ENCODE measurements around the gene NPTX1.
"Not testable (repeated sequence)": the region's sequence is repeated elsewhere in the genome, so short reads cannot be mapped to it uniquely, and the experiment has no call there.

The NPTX1 gene

GRCh38 chr17:80513201-80513600, 36.8 kb upstream of the NPTX1 start:
- Histone ChIP-seq H3K4me1 (ENCODE audit: control insufficient read depth, insufficient read depth, low read length) (no peaks in the 10 kb centered on the region), H3K27ac (ENCODE audit: low read depth, low read length) (no peak overlapping the region), H3K36me3 (ENCODE audit: control insufficient read depth, insufficient read depth, low read length) (no peaks in the 10 kb centered on the region), H3K4me3 (ENCODE audit: low read depth, low read length) (no peak overlapping the region), H3K9ac (ENCODE audit: low read depth, low read length) (no peak overlapping the region), H3K9me3 (ENCODE audit: control insufficient read depth, insufficient read depth, low read length) (no peaks in the 10 kb centered on the region), H3K27me3 (ENCODE audit: control insufficient read depth, insufficient read depth, low read length) (no peaks in the 10 kb centered on the region; the same call in 1 of the 2 replicates)

GRCh38 chr17:80512233-80512632, 35.8 kb upstream of the NPTX1 start:
- H3K4me1 ChIP-seq (ENCODE audit: control insufficient read depth, insufficient read depth, low read length) = no peaks in the 10 kb centered on the region

GRCh38 chr17:80511222-80512180, 35.1 kb upstream of the NPTX1 start:
- no peak overlapping the region for H3K27ac ChIP-seq (ENCODE audit: low read depth, low read length)
- no peak overlapping the region for H3K9ac ChIP-seq (ENCODE audit: low read depth, low read length)
- no peaks in the 10 kb centered on the region; the same call in 1 of the 2 replicates for H3K27me3 ChIP-seq (ENCODE audit: control insufficient read depth, insufficient read depth, low read length)
- H3K9me3 ChIP-seq (ENCODE audit: control insufficient read depth, insufficient read depth, low read length) = no peaks in the 10 kb centered on the region
- no peaks in the 10 kb centered on the region for H3K4me1 ChIP-seq (ENCODE audit: control insufficient read depth, insufficient read depth, low read length)
- H3K36me3 ChIP-seq (ENCODE audit: control insufficient read depth, insufficient read depth, low read length) = no peaks in the 10 kb centered on the region
- no peak overlapping the region for H3K4me3 ChIP-seq (ENCODE audit: low read depth, low read length)

More at GRCh38 chr17:80512233-80512632, 35.8 kb upstream of the NPTX1 start:
- Histone ChIP-seq H3K27me3 (ENCODE audit: control insufficient read depth, insufficient read depth, low read length) (no peaks in the 10 kb centered on the region; the same call in 1 of the 2 replicates), H3K9ac (ENCODE audit: low read depth, low read length) (no peak overlapping the region), H3K27ac (ENCODE audit: low read depth, low read length) (no peak overlapping the region), H3K36me3 (ENCODE audit: control insufficient read depth, insufficient read depth, low read length) (no peaks in the 10 kb centered on the region), H3K4me3 (ENCODE audit: low read depth, low read length) (no peak overlapping the region), H3K9me3 (ENCODE audit: control insufficient read depth, insufficient read depth, low read length) (no peaks in the 10 kb centered on the region)

GRCh38 chr17:80510772-80511171, 34.4 kb upstream of the NPTX1 start:
- no peaks in the 10 kb centered on the region for H3K9me3 ChIP-seq (ENCODE audit: control insufficient read depth, insufficient read depth, low read length)
- H3K27me3 ChIP-seq (ENCODE audit: control insufficient read depth, insufficient read depth, low read length) = no peaks in the 10 kb centered on the region; the same call in 1 of the 2 replicates
- H3K9ac ChIP-seq (ENCODE audit: low read depth, low read length) = no peak overlapping the region
- H3K4me3 ChIP-seq (ENCODE audit: low read depth, low read length) = no peak overlapping the region
- H3K27ac ChIP-seq (ENCODE audit: low read depth, low read length) = no peak overlapping the region
- H3K36me3 ChIP-seq (ENCODE audit: control insufficient read depth, insufficient read depth, low read length) = no peaks in the 10 kb centered on the region
- H3K4me1 ChIP-seq (ENCODE audit: control insufficient read depth, insufficient read depth, low read length) = no peaks in the 10 kb centered on the region

DNA sequence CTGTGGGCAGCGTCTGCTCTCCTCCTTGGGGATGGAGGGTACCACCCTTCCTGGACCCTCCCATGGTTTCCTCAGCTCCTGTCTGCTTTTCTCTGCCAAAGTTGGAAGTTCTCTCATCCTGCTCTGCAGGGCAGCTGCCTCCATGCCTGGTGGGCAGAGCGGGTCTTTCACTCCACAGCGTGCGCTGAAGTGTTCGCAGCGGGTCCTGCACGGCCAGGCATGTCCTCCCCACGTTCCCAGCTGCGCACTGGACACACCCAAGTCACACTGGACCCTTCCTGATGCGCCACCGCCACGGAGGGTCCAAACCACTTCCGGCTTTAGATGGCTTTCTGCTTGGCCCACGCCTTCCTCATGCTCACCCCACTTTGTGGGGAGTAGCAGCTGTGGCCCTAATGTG, 33.7 kb upstream of the NPTX1 start:
- no peaks in the 10 kb centered on the region for H3K4me1 ChIP-seq (ENCODE audit: control insufficient read depth, insufficient read depth, low read length)
- no peaks in the 10 kb centered on the region for H3K9me3 ChIP-seq (ENCODE audit: control insufficient read depth, insufficient read depth, low read length)
- no peak overlapping the region for H3K4me3 ChIP-seq (ENCODE audit: low read depth, low read length)
- H3K27ac ChIP-seq (ENCODE audit: low read depth, low read length) = no peak overlapping the region
- H3K9ac ChIP-seq (ENCODE audit: low read depth, low read length) = no peak overlapping the region
- peaks cover 3% of the 10 kb centered on the region; the same call in 1 of the 2 replicates for H3K27me3 ChIP-seq (ENCODE audit: control insufficient read depth, insufficient read depth, low read length)
- no peaks in the 10 kb centered on the region for H3K36me3 ChIP-seq (ENCODE audit: control insufficient read depth, insufficient read depth, low read length)

DNA sequence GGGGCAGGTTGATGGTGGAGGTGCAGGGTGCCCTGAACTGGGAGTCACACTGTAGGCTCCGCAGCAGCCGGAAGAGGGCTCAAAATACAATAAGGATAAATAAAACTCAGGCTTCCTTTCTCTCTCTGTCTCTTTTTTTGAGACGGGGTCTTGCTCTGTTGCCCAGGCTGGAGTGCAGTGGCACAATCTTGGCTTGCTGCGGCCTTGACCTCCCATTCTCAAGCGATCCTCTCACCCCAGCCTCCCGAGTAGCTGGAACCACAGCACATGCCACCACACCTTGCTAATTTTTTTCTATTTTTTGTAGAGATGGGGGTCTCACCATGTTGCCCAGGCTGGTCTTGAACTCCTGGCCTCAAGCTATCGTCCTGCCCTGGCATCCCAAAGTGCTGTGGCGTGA, 32.9 kb upstream of the NPTX1 start:
- H3K4me3 ChIP-seq (ENCODE audit: low read depth, low read length) = no peak overlapping the region
- no peaks in the 10 kb centered on the region for H3K9me3 ChIP-seq (ENCODE audit: control insufficient read depth, insufficient read depth, low read length)
- no peaks in the 10 kb centered on the region for H3K4me1 ChIP-seq (ENCODE audit: control insufficient read depth, insufficient read depth, low read length)
- H3K9ac ChIP-seq (ENCODE audit: low read depth, low read length) = no peak overlapping the region
- H3K27me3 ChIP-seq (ENCODE audit: control insufficient read depth, insufficient read depth, low read length) = peaks cover 10% of the 10 kb centered on the region; the same call in 1 of the 2 replicates
- no peak overlapping the region for H3K27ac ChIP-seq (ENCODE audit: low read depth, low read length)
- H3K36me3 ChIP-seq (ENCODE audit: control insufficient read depth, insufficient read depth, low read length) = no peaks in the 10 kb centered on the region

DNA sequence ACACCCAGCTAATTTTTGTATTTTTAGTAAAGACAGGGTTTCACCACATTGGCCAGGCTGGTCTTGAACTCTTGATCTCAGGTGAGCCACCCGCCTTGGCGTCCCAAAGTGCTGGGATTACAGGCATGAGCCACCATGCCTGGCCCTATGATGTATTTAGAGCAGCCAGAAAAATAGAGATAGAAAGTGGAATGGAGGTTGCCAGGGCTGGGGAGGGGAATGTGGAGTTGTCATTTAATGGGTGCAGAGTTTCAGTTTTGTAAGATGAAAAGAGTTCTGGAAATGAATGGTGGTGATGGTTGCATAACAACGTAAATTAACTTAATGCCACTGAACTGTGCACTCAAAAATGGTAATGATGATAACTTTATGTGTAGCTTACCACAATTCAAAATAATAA, 31.6 kb upstream of the NPTX1 start:
- Histone ChIP-seq H3K36me3 (ENCODE audit: control insufficient read depth, insufficient read depth, low read length) (no peaks in the 10 kb centered on the region), H3K4me1 (ENCODE audit: control insufficient read depth, insufficient read depth, low read length) (no peaks in the 10 kb centered on the region), H3K27ac (ENCODE audit: low read depth, low read length) (no peak overlapping the region), H3K9ac (ENCODE audit: low read depth, low read length) (no peak overlapping the region), H3K27me3 (ENCODE audit: control insufficient read depth, insufficient read depth, low read length) (peaks cover 10% of the 10 kb centered on the region; the same call in 1 of the 2 replicates), H3K4me3 (ENCODE audit: low read depth, low read length) (no peak overlapping the region), H3K9me3 (ENCODE audit: control insufficient read depth, insufficient read depth, low read length) (no peaks in the 10 kb centered on the region)

- H3K27me3 ChIP-seq (ENCODE audit: control insufficient read depth, insufficient read depth, low read length) = peaks cover 10% of the 10 kb centered on the region; the same call in 1 of the 2 replicates
Observed at GRCh38 chr17:80507177-80507576, 30.8 kb upstream of the NPTX1 start.

GRCh38 chr17:80504686-80505413, 28.4 kb upstream of the NPTX1 start:
- H3K4me3 ChIP-seq (ENCODE audit: low read depth, low read length) = no peak overlapping the region
- H3K9ac ChIP-seq (ENCODE audit: low read depth, low read length) = no peak overlapping the region
- no peaks in the 10 kb centered on the region for H3K9me3 ChIP-seq (ENCODE audit: control insufficient read depth, insufficient read depth, low read length)
- H3K27me3 ChIP-seq (ENCODE audit: control insufficient read depth, insufficient read depth, low read length) = peaks cover 10% of the 10 kb centered on the region; the same call in 1 of the 2 replicates
- no peaks in the 10 kb centered on the region for H3K36me3 ChIP-seq (ENCODE audit: control insufficient read depth, insufficient read depth, low read length)
- H3K27ac ChIP-seq (ENCODE audit: low read depth, low read length) = no peak overlapping the region
- no peaks in the 10 kb centered on the region for H3K4me1 ChIP-seq (ENCODE audit: control insufficient read depth, insufficient read depth, low read length)

More at GRCh38 chr17:80507177-80507576, 30.8 kb upstream of the NPTX1 start:
- not testable (repeated sequence) for H3K36me3 ChIP-seq (ENCODE audit: control insufficient read depth, insufficient read depth, low read length); H3K9me3 ChIP-seq (ENCODE audit: control insufficient read depth, insufficient read depth, low read length); H3K4me3 ChIP-seq (ENCODE audit: low read depth, low read length); H3K27ac ChIP-seq (ENCODE audit: low read depth, low read length); H3K9ac ChIP-seq (ENCODE audit: low read depth, low read length); H3K4me1 ChIP-seq (ENCODE audit: control insufficient read depth, insufficient read depth, low read length)

DNA sequence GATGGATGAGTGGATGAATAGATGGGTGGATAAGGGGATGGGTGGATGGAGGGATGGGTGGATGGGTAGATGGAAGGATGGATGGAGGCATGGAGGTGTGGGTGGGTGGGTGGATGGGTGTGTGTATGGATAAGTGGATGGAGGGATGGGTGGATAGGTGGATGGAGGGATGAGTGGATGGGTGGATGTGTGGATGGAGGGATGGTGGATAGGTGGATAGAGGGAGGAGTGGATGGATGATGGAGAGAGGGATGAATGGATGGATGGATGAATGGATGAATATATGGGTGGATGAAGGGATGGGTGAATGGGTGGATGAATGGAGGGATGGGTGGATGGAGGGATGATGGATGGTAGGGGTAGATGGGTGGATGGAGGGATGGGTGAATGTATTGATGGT, 27.5 kb upstream of the NPTX1 start:
- Histone ChIP-seq H3K4me3 (ENCODE audit: low read depth, low read length) (no peak overlapping the region), H3K9me3 (ENCODE audit: control insufficient read depth, insufficient read depth, low read length) (no peaks in the 10 kb centered on the region), H3K36me3 (ENCODE audit: control insufficient read depth, insufficient read depth, low read length) (no peaks in the 10 kb centered on the region), H3K9ac (ENCODE audit: low read depth, low read length) (no peak overlapping the region), H3K27me3 (ENCODE audit: control insufficient read depth, insufficient read depth, low read length) (peaks cover 10% of the 10 kb centered on the region; the same call in 1 of the 2 replicates), H3K4me1 (ENCODE audit: control insufficient read depth, insufficient read depth, low read length) (no peaks in the 10 kb centered on the region), H3K27ac (ENCODE audit: low read depth, low read length) (no peak overlapping the region)

GRCh38 chr17:80503031-80503430, 26.6 kb upstream of the NPTX1 start:
- H3K27ac ChIP-seq (ENCODE audit: low read depth, low read length) = no peak overlapping the region
- no peaks in the 10 kb centered on the region for H3K9me3 ChIP-seq (ENCODE audit: control insufficient read depth, insufficient read depth, low read length)
- no peaks in the 10 kb centered on the region for H3K36me3 ChIP-seq (ENCODE audit: control insufficient read depth, insufficient read depth, low read length)
- H3K27me3 ChIP-seq (ENCODE audit: control insufficient read depth, insufficient read depth, low read length) = peaks cover 10% of the 10 kb centered on the region; the same call in 1 of the 2 replicates
- H3K4me3 ChIP-seq (ENCODE audit: low read depth, low read length) = no peak overlapping the region
- H3K4me1 ChIP-seq (ENCODE audit: control insufficient read depth, insufficient read depth, low read length) = no peaks in the 10 kb centered on the region
- H3K9ac ChIP-seq (ENCODE audit: low read depth, low read length) = no peak overlapping the region

Data from HUES48 (cell line).